HL-60/S4 (cell line): ENCODE measurements around the gene PSMB11.

ENCODE experiments used
- in situ Hi-C: fragments of 300-500 bp; cut with MboI; formaldehyde crosslinking; loops from 2 replicates; pipeline ENCODE4 v1.14.3; 2022; ENCODE audit warnings: low sequenced_read_pairs

Gene PSMB11

DNA sequence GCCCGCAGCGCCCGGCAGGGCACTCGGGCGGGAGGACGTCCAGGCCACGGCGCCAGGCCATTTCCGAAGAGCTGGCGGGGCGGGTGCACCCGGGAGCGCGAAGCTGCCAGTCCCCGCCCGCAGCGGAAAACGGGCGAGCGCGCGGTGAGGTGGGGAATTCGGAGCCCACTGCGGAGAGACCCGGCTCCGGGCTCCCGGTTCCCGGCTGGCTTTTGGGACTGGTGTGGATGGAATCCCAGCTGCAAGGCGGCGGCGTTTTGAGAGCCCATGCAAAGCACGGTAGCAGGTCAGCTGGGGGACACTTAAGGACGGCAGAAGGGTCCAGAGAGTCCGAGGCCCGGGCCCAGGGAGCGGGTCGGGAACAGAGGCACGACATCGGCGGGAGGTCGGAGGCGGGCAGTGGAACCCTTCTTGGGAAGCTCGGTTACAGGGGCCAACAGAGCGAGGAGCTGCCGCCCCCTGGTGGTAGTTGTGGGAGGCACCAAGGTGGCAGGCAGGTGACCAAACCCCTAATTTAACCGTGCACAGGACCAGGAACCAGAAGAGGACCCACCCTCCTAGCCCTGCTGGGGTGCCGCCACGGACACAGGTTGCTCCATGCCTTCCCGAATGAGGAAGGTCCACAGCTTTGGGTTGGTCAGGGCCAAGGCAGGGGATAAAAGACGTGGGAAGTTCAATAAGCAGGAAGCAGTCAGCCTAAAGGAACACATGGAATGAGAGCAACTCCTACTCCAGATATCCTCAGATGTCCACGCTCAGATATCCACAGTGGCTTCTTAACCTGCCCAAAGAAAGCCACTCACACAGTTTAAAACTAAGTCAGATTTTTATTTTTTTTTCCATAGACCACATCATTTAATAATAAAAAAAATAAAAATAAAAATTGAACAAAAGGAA, 16.0 kb downstream of the PSMB11 start:
- in situ Hi-C loops, result no loop called here

DNA sequence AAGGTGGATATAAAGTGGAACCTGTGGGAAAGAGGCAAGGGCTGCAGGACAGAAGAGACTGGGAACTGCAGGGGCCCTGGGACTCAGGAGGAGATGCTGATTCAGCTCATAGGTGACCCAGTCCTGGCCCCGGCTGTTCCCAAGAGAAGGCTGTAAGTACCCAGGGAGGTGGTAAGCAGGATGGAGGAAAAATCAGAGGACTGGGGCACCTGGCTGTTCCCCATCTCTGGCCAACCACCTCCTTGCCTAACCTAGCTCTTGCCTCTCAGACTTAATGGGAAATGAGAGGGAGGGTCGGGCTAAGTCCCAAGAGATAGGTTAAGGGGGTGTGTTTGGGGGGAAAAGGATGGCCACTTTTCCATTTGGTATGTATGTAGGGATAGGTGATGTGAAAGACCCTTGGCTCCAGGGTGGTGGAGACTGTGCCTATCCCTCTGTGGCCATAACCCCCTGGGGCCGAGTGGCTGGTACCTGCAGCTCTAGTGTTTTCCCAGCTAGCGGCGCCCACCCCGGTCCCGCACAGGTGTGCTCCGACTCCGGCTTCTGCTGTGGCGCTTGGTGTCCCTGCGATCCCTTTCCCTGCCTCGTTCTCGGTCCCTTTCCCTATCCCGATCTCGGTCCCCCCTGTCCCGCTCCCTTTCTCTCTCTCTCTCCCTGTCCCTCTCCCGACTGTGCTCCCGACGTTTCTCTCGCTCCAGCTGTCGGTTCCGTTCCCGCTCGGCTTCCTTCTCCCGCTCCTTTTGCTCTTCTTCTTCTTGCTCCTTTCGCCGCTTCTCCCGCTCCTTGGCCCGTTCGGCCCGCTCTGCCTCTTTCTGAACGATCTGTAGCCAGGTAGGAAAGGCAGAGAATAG, 16.9 kb downstream of the PSMB11 start:
- in situ Hi-C loops, result no loop called here

DNA sequence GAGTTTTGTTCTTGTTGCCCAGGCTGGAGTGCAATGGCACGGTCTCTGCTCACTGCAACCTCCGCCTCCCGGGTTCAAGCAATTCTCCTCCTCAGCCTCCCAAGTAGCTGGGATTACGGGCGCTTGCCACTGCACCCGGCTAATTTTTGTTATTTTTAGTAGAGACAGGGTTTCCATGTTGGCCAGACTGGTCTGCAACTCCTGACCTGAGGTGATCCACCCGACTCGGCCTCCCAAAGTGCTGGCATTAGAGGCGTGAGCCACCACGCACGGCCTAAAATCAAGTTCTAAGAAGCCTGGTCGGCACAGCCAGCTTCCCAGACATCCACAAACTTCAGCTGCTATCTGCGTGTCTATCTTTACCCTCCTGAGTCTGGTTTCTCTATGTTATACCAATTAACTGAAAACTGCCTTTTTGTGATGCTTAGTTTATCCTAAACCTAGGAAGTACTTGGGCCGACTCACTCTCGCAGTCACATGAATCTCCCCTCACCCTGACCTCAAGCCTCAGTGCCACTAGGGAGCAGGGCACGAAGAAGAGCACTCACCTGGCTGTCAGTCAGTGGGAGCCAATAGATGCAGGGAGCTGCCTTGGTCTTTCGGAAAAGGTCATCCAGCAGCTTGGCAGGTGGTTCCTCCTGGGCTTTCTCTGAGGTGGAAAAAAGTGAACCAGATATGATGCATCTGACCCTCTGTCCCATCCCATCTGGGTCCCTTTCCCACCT, 18.7 kb downstream of the PSMB11 start:
- in situ Hi-C loops, result loop anchor here (5.0 kb wide), 1 partner anchor 68 kb away; no protein-coding TSS in a partner anchor

DNA sequence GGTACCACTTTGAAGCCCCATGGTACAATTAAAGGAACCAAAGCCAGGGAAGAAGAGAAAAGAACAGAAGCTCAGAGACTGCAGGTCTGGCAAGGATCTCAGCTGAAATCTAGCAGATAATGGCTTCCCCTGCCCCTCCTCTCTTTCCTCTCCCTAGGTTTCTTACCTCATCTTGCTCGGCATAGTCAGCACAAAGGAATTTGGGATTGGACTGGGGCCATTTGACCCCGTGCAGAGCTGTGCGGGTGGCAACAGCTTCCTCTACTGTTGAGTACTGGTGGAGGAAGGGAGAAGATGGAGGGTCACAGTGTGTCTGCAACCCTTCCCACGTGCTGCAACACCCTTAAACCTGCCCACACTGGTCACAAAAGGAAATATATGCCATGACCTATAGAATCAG, 20.0 kb downstream of the PSMB11 start:
- in situ Hi-C loops, result loop anchor here (5.0 kb wide), 1 partner anchor 70 kb away; no protein-coding TSS in a partner anchor

DNA sequence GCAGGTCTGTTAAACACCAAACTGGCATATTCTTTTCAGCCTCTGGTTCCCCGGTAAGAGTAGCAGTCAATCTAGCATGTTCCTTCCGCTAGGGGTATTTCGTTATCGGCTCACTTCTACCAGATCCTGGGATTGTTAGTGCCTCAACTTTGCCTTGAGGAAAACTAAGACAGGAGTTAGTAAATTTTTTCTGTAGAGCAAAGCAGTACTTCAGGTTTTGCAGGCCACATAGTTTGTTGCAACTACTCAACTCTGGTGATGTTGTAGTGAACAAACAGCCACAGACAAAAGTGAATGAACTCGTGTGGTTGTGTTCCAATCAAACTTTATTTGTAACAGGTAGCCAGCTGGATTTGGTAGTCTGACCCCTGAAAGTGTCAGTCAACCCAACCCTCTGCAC, 21.6 kb downstream of the PSMB11 start:
- in situ Hi-C loops, result loop anchor here (5.0 kb wide), 1 partner anchor 71 kb away; no protein-coding TSS in a partner anchor

DNA sequence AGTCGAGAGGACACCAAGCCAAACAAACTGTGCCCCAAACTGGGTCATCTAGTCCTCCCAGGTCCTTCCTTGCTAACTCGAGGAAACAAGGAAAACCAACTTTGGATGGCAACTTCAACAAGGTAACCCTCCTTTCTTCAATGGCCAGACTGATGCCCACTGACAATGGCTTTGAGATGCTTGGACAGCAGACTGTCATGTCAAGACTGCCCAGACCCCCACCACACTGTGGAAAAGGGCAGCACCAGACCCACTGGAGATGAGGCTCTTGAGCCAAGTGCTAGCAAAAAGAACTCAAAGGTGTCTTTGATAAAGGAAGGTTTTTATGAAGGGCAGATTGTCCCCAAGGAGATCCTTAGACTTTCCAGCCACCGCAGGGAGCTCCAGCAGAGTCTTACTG, 24.4 kb downstream of the PSMB11 start:
- in situ Hi-C loops, result loop anchor here (5.0 kb wide), 1 partner anchor 41 kb away; no protein-coding TSS in a partner anchor

DNA sequence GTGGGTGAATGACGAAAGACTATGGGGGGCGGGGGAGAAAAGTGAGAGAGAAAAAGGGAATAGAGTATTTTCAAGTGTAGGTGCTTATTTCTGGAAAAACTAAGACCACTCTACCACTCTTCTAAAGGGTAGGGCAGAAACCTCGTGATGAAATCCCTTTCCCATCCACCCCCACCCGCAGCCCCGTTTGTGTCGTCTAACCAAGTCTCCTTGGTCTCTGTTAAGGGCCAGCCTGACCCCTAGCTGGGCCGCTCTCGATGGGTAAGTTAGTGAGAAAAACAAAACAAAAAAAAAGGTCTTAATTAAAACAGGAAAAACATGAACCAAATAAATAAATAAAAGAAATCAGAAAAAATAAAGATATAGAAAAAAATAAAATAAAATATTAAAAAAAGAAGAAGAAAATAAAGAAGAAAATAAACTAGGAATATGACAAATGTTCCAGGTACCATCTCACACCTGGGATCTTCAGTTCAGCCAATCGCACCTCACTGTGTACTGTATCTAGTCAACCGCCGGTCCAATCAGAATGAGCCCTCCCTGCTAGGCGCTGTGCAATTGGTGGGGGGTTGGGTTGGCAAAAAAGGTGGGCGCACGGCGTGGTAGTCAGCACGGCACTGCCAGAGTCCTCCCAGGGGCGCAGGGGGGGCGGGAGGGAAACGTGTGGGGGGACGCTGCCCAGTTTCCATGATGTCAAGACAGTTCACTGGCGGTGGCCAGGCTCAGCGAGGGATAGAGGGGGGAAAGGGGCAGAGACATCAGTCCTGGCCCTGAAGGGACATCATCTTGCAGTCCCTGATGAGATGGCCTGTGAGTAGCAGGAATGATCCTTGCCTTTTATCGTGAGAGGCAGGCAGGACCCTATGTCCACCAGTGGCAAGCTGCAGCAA, 25.1 kb downstream of the PSMB11 start:
- in situ Hi-C loops, result loop anchor here (5.0 kb wide), 1 partner anchor 40 kb away; no protein-coding TSS in a partner anchor

DNA sequence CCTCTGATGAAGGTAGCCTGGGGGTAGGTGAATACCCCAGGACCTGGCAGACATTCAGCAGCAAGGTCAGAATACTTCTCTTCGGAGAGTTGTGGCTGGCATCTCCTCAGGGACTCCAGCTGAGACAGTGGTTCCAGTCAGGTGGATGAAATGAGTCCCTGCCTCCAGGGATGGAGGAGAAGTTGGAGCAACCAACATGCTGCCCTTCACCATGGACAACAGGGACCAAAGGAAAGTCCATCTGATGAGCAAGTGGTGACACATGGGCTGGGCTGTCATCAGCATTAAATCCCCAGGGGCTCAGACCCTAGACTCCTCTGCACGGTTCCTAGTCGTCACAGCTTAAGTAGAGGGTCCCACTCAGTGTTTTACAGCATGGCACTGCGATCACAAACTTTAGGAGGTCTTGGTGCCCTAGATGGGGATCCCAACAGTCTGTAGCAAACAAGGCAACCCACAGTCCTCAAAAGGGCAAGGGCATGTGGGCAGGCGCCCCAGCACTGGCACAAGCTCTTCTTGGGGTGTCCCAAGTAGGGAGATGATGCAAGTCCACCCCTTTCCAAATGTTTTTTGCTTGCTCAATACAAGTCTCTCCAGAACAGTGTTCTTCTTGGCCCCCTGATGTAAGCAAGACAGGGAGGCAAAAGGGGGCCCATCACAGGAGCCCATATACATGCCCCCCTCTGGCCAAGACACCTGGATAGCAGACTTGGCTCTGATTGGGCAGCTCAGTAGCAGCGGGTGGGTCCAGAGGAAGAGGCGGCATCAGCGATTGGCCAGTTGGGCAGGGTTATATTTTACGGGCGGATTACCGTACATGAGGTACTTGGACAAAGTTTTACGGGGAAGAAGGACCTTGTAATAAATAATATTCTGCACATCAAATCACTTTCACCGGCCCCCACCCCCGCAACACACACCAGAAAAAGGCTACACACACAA, 26.1 kb downstream of the PSMB11 start:
- in situ Hi-C loops, result loop anchor here (5.0 kb wide), 1 partner anchor 39 kb away; no protein-coding TSS in a partner anchor

DNA sequence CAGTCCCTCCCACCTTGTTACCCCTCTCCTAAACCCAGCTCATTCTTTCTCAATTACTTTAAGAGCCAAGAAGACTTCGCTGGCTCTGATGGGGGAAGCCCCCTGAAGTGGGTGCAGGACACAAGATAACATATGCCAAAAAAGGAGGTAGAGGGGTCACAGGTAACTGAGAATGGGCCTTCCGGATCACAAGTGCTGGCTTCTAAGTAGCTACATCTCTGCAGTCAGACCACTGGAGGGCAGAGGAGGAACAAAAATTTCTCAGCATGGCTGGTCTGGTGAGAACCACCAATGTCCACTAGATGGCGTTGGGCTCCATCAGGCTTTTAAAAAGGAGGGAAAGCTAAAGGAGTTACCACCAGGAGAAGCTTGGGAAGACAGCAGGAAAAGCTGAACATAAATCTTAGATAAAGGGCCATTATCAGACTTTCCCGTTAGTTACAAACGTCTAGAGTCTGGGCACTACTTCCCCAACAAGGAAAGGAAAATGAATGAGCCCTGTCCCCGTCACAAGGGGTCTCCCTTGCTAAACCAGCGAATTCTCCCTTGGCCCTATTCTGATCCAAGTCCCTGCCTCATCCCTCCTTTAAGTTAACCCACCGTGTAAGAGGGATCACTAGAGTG, 26.9 kb downstream of the PSMB11 start:
- in situ Hi-C loops, result loop anchor here (5.0 kb wide), 1 partner anchor 38 kb away; no protein-coding TSS in a partner anchor

DNA sequence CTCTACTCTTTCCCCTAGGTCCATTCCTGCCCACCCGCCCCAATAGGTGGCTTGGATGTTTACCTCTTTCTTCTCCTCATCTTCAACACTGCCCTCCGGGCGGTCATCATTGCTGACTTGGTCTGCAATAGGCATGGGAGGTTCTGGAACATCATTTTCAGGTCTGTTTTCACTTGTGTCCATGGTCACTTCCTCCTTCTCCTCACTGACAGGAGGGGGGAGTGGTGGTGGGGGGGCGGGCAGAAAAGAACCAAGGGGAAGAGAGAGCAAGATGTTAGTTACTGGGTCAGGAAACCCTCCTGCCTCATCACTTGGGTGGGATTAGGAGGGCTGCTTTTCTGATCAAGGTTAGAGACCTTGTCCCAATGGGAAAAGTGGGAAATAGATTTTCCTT, 27.4 kb downstream of the PSMB11 start:
- in situ Hi-C loops, result loop anchor here (5.0 kb wide), 1 partner anchor 38 kb away; no protein-coding TSS in a partner anchor

DNA sequence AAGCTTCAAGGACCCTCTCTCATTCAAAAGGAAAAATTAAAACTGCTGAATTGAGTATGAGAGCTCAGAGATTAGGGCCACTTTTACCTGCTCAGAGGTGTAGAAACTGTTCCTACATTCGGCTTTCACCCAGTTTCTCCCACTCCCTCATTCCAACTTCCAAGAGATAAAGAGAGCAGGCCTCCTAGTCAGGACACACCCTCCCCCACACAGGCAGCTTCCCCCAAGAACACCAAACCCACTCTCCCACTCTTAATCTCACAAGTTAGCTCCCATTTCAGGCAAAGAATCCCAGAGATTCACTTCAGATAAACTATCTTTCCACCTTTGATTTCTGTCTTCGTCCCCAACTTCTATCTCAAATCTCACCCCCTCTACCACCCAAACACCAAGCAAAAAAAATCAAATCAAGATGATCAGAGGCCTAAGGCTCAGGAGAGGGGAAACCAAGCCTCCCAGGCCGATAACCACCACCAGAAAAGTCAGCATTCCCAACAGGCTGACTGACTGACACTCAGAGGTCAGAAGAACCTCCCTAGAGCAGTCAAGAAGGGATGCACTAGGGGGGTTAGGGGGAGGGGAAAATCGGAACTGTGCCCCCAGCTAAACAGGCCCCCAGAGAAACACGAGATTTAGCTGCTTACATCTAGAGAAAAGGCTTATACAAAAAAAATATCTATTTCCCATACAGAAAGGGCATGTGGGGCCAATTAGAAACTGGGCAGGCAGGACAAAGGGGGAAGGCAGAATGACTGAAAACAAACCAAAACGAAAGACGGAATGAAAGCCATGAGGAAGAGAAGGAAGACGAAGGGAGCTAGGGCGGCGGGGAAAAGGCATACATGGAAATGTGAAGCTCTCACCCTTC, 28.5 kb downstream of the PSMB11 start:
- in situ Hi-C loops, result no loop called here

DNA sequence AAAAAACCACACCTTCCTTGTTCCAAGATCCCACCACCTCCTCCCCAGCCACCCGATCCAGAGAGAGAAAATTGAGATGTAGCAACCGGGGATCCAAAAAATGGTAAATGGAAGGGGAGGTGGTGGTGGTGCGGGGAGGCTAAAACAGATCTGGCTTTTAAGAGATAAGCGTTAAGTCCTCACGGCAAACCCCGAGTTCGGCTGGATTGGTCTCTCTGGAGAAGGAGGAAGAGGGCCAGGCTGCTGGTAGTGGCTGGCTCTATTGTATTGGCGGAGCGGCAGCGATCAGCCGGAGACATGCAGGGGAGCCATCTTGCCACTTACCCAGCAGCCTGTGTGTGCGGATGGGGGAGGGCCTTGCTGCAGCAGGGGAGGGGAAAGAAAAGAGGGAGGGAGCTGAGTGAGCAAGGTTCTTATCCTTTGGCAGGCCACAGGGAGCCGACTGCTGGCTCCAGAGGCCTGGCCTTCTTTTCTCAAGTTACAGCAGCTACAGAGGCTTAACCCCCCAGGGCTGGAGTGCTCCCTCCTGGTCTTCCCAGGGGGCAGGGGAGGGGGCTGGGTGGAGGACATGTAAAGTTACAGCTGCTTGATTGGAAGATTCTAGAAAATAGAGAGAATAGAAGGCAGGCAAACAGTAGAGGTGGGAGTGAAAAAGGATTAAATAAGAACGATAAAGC, 29.4 kb downstream of the PSMB11 start:
- in situ Hi-C loops, result no loop called here

DNA sequence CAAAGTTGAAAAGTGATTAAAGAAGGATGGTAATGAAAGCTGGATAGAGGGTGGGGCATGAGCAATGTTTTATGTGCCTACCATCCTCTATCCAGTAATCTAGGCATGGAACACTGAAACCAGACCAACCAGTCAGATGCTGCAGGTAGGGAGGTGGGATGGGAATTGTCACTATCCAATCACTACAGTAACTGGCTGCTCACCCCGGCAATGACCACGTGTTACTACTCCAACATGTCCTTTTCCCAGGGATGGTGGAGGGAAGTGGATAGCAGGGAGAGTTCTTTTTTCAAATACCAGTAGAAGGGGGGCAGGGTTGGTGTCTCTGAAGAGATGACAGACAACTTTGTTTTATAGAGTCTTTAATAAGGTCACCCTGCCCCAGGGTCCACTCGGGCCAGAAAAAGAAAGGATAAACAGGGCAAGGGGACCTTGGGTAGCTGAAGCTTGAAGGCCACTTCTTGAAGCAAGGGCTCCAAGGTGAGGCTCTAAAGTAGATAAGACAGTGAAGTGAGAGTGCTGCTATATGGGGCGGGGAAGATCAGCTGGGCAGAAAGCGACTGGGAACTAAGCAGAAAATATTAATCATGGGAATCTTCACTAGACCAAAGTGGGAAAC, 30.0 kb downstream of the PSMB11 start:
- in situ Hi-C loops, result no loop called here

DNA sequence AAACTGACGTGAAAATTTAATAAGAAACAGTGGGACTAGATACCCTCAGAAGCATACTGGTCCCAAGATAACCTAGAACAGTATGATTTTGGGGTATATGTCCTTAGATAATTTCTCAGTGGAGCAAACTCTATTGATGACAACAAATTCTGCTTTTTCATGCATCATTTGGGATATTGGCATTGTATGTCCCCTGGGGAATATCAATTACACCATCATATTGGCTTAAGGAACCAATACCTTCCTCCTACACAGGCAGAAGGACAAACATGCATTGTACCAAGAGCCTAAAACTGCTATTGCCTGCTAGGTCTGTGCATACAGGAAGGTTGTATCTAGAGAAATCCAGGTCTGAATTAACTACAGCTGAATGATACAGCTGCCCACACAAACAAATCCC, 32.9 kb downstream of the PSMB11 start:
- in situ Hi-C loops, result no loop called here

DNA sequence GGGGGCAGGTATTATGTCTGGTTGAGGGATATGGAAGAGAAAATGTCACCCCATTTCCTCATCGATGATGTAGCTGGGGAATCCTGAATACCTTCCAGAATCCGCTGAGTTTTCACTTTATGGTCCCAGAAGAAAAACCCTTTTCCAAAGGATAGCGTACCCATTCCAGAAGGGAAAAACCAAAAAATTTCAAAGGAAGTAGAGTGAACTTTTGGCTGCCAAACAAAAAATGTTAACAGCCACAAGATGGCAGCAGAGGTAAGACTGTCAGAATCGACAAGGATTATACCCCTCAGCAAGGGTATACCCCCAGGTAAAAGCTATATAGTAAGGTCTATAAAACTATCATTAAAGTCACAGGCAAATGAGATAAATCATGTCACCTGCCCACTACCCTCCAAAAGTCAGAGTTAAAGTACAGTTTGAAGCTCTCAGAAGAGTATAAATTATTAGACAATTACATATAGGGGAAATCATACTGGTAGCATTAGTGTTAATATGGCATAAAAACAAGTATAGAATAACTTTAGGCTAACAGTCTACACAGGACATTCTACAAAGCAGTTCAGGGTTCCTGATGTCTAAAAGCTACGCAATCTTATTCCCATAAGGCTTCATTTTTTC, 34.9 kb downstream of the PSMB11 start:
- in situ Hi-C loops, result no loop called here

DNA sequence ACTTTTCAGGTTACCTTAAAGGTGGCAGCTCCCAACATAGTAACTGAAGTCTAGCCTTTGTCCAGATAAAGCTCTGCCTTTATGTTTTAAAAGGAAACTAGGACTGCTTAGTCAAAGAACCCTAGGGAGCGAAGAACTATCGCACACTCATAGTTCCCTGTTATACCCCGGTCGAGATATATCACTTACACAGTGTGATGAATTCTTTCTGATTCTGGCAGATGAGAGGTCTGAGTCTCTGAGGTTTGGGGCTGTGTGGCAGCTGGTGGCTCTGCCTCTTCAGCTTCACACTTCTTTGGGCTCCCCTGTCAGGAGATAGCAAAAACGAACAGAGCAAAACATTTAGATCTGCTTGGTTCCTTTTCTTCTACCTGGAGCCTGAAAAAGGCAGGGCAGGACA, 36.0 kb downstream of the PSMB11 start:
- in situ Hi-C loops, result no loop called here
